Large intestine (tissue), 3 donors: ENCODE data around the gene SCUBE2. TPM values are rescaled to one million over a fixed set of nuclear protein-coding genes. Genes with fewer than 3 reads are reported as not detected.
"Not testable (repeated sequence)": the region's sequence is repeated elsewhere in the genome, so short reads cannot be mapped to it uniquely, and the experiment has no call there.

ENCODE experiments used
- DNase-seq, 2 donors: peaks; one replicate each; pipeline versions ENCODE4 v3.0.0 to v3.0.0-alpha.2; 2013
- H3K27ac ChIP-seq: one replicate; pipeline ENCODE4 v1.5.1; 2013; ENCODE audit warnings: low read length
- H3K27me3 ChIP-seq: 2 replicates; pipeline ENCODE4 v1.6.1; 2013; ENCODE audit warnings: low read length; ENCODE audit not compliant: control insufficient read depth, insufficient read depth
- H3K36me3 ChIP-seq: 2 replicates; pipeline ENCODE4 v1.6.1; 2013; ENCODE audit warnings: low read length; ENCODE audit not compliant: control insufficient read depth, insufficient read depth
- H3K4me1 ChIP-seq: one replicate; pipeline ENCODE4 v1.6.1; 2013; ENCODE audit warnings: low read length; ENCODE audit not compliant: control insufficient read depth, insufficient read depth
- H3K4me3 ChIP-seq: one replicate; pipeline ENCODE4 v1.5.1; 2013; ENCODE audit warnings: low read length
- H3K9me3 ChIP-seq: one replicate; pipeline ENCODE4 v1.6.1; 2013; ENCODE audit warnings: mild to moderate bottlenecking, low read depth, low read length, moderate library complexity; ENCODE audit not compliant: control insufficient read depth
- WGBS: methylation state at CpG from one replicate; pipeline ENCODE4 v1.1.5; 2013; ENCODE audit warnings: low lambda C conversion rate; ENCODE audit not compliant: insufficient coverage; 5-methylcytosine and 5-hydroxymethylcytosine counted together
- polyA plus RNA-seq: library from polyadenylated mRNA; unstranded; fragments of 120-200 nt; gene quantifications from one replicate; pipeline ENCODE4 v1.2.1, GENCODE V29; 2013

SCUBE2 gene
- polyA plus RNA-seq, 1 donor: 10.7 TPM

- Histone ChIP-seq H3K4me3 (no peak overlapping the region), H3K4me1 (no peaks in the 10 kb centered on the region), H3K27me3 (no peaks in the 10 kb centered on the region), H3K36me3 (no peaks in the 10 kb centered on the region), H3K27ac (no peak overlapping the region), H3K9me3 (no peaks in the 10 kb centered on the region)
- DNase-seq: no peak
- no CpG with 5 or more reads among the region's 4 CpGs for WGBS
Observed at GRCh38 chr11:9013373-9013772, 78.0 kb downstream of the SCUBE2 start.

- not testable (repeated sequence) for DNase-seq, H3K27ac ChIP-seq
Observed at GRCh38 chr11:9009538-9009937, 81.9 kb downstream of the SCUBE2 start.

GRCh38 chr11:9008661-9009060 is 82.7 kb downstream of the SCUBE2 start:
- no CpG with 5 or more reads among the region's 1 CpG for WGBS
- peaks cover 1% of the 10 kb centered on the region for H3K4me1 ChIP-seq
- H3K36me3 ChIP-seq: no peaks in the 10 kb centered on the region
- no peak for DNase-seq
- H3K27me3 ChIP-seq: peaks cover 17% of the 10 kb centered on the region
- no peak overlapping the region for H3K27ac ChIP-seq
- H3K9me3 ChIP-seq: peaks cover 7% of the 10 kb centered on the region
- no peak overlapping the region for H3K4me3 ChIP-seq

More at GRCh38 chr11:9009538-9009937, 81.9 kb downstream of the SCUBE2 start:
- H3K36me3 ChIP-seq, H3K4me3 ChIP-seq, H3K9me3 ChIP-seq, H3K27me3 ChIP-seq, H3K4me1 ChIP-seq: not testable (repeated sequence)
- WGBS: no CpG with 5 or more reads among the region's 1 CpG

- Histone ChIP-seq H3K36me3 (no peaks in the 10 kb centered on the region), H3K4me3 (no peak overlapping the region), H3K9me3 (peaks cover 9% of the 10 kb centered on the region), H3K27ac (no peak overlapping the region), H3K4me1 (peaks cover 7% of the 10 kb centered on the region), H3K27me3 (peaks cover 23% of the 10 kb centered on the region)
- WGBS: 100% methylated on average over 1 of the region's 3 CpGs
- DNase-seq: no peak
Observed at GRCh38 chr11:9008011-9008550, 83.3 kb downstream of the SCUBE2 start.

- peaks cover 38% of the 10 kb centered on the region for H3K27me3 ChIP-seq
- no peak for DNase-seq
- H3K9me3 ChIP-seq: peaks cover 9% of the 10 kb centered on the region
- no peak overlapping the region for H3K4me3 ChIP-seq
- H3K27ac ChIP-seq: no peak overlapping the region
- 70% methylated on average over 2 of the region's 4 CpGs for WGBS
- H3K36me3 ChIP-seq: no peaks in the 10 kb centered on the region
- peaks cover 11% of the 10 kb centered on the region for H3K4me1 ChIP-seq
Observed at GRCh38 chr11:9005087-9005486, 86.3 kb downstream of the SCUBE2 start.

- peak in 1 of 2 donors; percentile 38 for DNase-seq
- Histone ChIP-seq H3K27me3 (peaks cover 38% of the 10 kb centered on the region), H3K36me3 (no peaks in the 10 kb centered on the region), H3K4me1 (peaks cover 11% of the 10 kb centered on the region), H3K9me3 (peaks cover 9% of the 10 kb centered on the region), H3K4me3 (peak overlapping the region; percentile 29), H3K27ac (no peak overlapping the region)
- 20% methylated on average over 2 of the region's 69 CpGs for WGBS
Observed at GRCh38 chr11:9004183-9004926, 87.0 kb downstream of the SCUBE2 start.

GRCh38 chr11:9003573-9004182 is 87.7 kb downstream of the SCUBE2 start, which contains the start of gene NRIP3:
NRIP3 (minus strand) TSS chr11:9004001; CDS start chr11:9003935, 66 bp downstream.
- no CpG with 5 or more reads among the region's 83 CpGs for WGBS
- Histone ChIP-seq H3K9me3 (peaks cover 9% of the 10 kb centered on the region), H3K27ac (no peak within 1 kb of the TSS), H3K4me1 (peaks cover 11% of the 10 kb centered on the region), H3K4me3 (peak within 1 kb of the TSS; percentile 44), H3K36me3 (no peaks in the 10 kb centered on the region), H3K27me3 (peaks cover 38% of the 10 kb centered on the region)
- peak; percentile 58 to 80 for DNase-seq

GRCh38 chr11:9002920-9003572 is 88.4 kb downstream of the SCUBE2 start:
- DNase-seq: no peak
- H3K9me3 ChIP-seq: peaks cover 9% of the 10 kb centered on the region
- peaks cover 11% of the 10 kb centered on the region for H3K4me1 ChIP-seq
- whole genome bisulfite sequencing: no CpG with 5 or more reads among the region's 8 CpGs
- H3K27ac ChIP-seq: no peak overlapping the region
- peaks cover 38% of the 10 kb centered on the region for H3K27me3 ChIP-seq
- no peaks in the 10 kb centered on the region for H3K36me3 ChIP-seq
- peak overlapping the region; percentile 44 for H3K4me3 ChIP-seq

GRCh38 chr11:9001736-9002135 is 89.7 kb downstream of the SCUBE2 start:
- no peaks in the 10 kb centered on the region for H3K36me3 ChIP-seq
- H3K4me1 ChIP-seq: peaks cover 11% of the 10 kb centered on the region
- H3K27ac ChIP-seq: no peak overlapping the region
- H3K4me3 ChIP-seq: no peak overlapping the region
- peaks cover 38% of the 10 kb centered on the region for H3K27me3 ChIP-seq
- DNase-seq: no peak
- no CpG with 5 or more reads among the region's 6 CpGs for WGBS
- H3K9me3 ChIP-seq: peaks cover 9% of the 10 kb centered on the region

- peaks cover 4% of the 10 kb centered on the region for H3K4me1 ChIP-seq
- peaks cover 14% of the 10 kb centered on the region for H3K27me3 ChIP-seq
- no peaks in the 10 kb centered on the region for H3K9me3 ChIP-seq
- no peak for DNase-seq
- H3K36me3 ChIP-seq: no peaks in the 10 kb centered on the region
- no peak overlapping the region for H3K4me3 ChIP-seq
- WGBS: 67% methylated on average over 1 of the region's 2 CpGs
- H3K27ac ChIP-seq: no peak overlapping the region
Observed at GRCh38 chr11:8998017-8998416, 93.4 kb downstream of the SCUBE2 start.
